Thyroid gland (tissue), 4 donors: ENCODE data around the gene EFR3B. TPM values are rescaled to one million over a fixed set of nuclear protein-coding genes. Genes with fewer than 3 reads are reported as not detected.
"Not testable (repeated sequence)": the region's sequence is repeated elsewhere in the genome, so short reads cannot be mapped to it uniquely, and the experiment has no call there.

ENCODE experiments used
- DNase-seq, 2 donors: peaks; one replicate each; pipeline ENCODE4 v3.0.0-alpha.2; 2019
- H3K27ac ChIP-seq, 3 donors: fragments of 200-600 bp; sonication (generic); 1 replicate in 2 of 3; 2 replicates in 1 of 3; pipeline ENCODE4 v1.5.1; 2016 to 2019; ENCODE audit warnings: mild to moderate bottlenecking in 1 of 3, moderate library complexity in 1 of 3
- H3K27me3 ChIP-seq: fragments of 200-600 bp; sonication (generic); one replicate; pipeline ENCODE4 v1.5.1; 2019
- H3K36me3 ChIP-seq, 2 donors: fragments of 200-600 bp; sonication (generic); one replicate each; pipeline ENCODE4 v1.5.1; 2016 to 2019
- H3K4me1 ChIP-seq, 2 donors: fragments of 200-600 bp; sonication (generic); one replicate each; pipeline ENCODE4 v1.5.1; 2017 to 2019
- H3K4me3 ChIP-seq, 3 donors: fragments of 200-600 bp; sonication (generic); replicated peaks in 1 of 3; 1 replicate in 2 of 3; 2 replicates in 1 of 3; pipeline ENCODE4 v1.5.1; 2016; ENCODE audit warnings: mild to moderate bottlenecking in 1 of 3
- H3K9me3 ChIP-seq: fragments of 200-600 bp; sonication (generic); one replicate; pipeline ENCODE4 v1.5.1; 2017
- CTCF ChIP-seq, 6 experiments: fragments of 200-600 bp in 3 of 6; fragments of 450-650 bp in 3 of 6; sonication (generic) in 3 of 6; IDR thresholded peaks; one replicate each; pipeline ENCODE4 v1.5.1; 2016 to 2019; ENCODE audit warnings: antibody characterized with exemption in 6 of 6, mild to moderate bottlenecking in 2 of 6, inconsistent platforms in 1 of 6, moderate library complexity in 1 of 6
- POLR2A ChIP-seq, 2 donors: fragments of 450-650 bp; IDR thresholded peaks; one replicate each; pipeline ENCODE4 v1.6.1; 2017; ENCODE audit warnings: antibody characterized with exemption in 2 of 2, mild to moderate bottlenecking in 2 of 2, moderate library complexity in 1 of 2
- WGBS, 2 donors: methylation state at CpG; one replicate each; pipeline ENCODE4 v1.1.5; 2017; 5-methylcytosine and 5-hydroxymethylcytosine counted together
- intact Hi-C: fragments of 100-400 bp; cut with DNase I; formaldehyde crosslinking; loops from one replicate; pipeline ENCODE4 v1.15.1; 2023
- total RNA-seq, 4 donors: library from RNA; depleted of rRNA; stranded (reverse); fragments of >200 nt; gene quantifications; one replicate each; pipeline ENCODE4 v1.2.3, GENCODE V29; 2016

The EFR3B gene
- total RNA-seq, 4 donors from 2014 or later = 17.3 to 21.5 (median 20.0) TPM

DNA sequence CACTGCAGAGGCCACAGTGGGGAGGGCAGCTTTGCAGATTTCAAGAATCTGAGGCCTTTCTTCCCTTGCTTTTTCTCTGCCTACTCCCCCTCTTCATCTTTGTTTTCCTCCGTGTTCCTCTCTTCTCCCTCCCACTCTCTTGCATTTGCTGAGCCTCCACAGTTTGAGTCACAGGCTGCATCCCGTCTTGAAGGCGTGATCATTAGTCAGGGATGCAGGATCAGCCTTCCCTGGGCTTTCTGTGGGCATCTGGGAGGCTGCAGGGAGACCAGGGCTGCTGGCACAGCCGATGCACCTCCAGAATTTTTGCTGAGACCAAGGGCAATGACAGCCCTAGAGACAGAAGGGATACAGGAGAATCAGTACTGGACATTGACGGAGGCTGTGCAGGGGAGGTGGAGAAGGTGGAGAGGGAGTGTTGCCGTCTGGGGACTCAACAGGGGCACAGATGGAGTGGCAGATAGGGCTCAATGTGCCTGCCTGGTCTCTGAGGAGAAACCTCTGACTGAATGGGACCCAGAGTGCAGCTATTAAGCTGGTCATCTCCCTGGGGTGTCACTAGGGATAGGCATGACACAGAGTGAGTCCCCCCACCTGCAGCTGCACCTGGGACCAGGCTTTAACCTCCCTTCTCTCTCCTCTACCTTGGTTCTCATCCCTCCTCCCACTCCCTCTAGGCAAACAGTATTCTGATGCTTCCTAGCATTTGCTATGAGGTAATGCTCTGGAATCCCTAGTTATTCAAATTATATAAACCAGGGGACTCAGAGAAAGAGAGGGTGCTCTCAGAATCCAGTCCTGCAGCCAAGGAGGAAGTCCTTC, 41.2 kb upstream of the EFR3B start:
- intact Hi-C loops = no loop called here
- Histone ChIP-seq H3K9me3 (no peaks in the 10 kb centered on the region), H3K27me3 (no peaks in the 10 kb centered on the region), H3K36me3 (no peaks in the 10 kb centered on the region), H3K4me3 (no peak overlapping the region), H3K4me1 (no peaks in the 10 kb centered on the region), H3K27ac (no peak overlapping the region)
- TF ChIP-seq POLR2A (IDR thresholded peaks at IDR 0.05) = no peak
- no peak for TF ChIP-seq CTCF (IDR thresholded peaks at IDR 0.05)
- no peak for DNase-seq
- 59 to 70% methylated on average over 6 of the region's 6 CpGs for WGBS, 2 donors

DNA sequence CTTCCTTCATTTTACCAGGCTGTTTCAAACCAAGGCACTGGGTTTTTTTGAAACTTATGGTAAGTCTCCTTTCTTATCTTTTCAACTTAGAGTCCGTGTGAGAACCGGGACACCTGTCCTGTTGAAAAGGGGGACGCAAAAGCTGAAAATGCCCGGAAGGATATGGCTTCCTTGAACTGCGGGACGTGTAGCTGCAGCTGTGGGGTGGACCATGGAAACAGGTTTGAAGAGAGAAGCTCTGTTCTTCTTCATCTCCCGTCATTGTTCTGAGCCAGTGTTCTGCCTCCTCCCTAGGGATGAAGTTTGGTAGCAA, 40.6 kb upstream of the EFR3B start:
- H3K4me3 ChIP-seq = no peak overlapping the region
- H3K27ac ChIP-seq = no peak overlapping the region
- H3K27me3 ChIP-seq = no peaks in the 10 kb centered on the region
- H3K36me3 ChIP-seq = no peaks in the 10 kb centered on the region
- TF ChIP-seq POLR2A (IDR thresholded peaks at IDR 0.05) (no peak), CTCF (IDR thresholded peaks at IDR 0.05) (no peak)
- H3K4me1 ChIP-seq = no peaks in the 10 kb centered on the region
- intact Hi-C loops = no loop called here
- WGBS, 2 donors = 85 to 89% methylated on average over 7 of the region's 7 CpGs
- H3K9me3 ChIP-seq = no peaks in the 10 kb centered on the region
- DNase-seq = no peak

DNA sequence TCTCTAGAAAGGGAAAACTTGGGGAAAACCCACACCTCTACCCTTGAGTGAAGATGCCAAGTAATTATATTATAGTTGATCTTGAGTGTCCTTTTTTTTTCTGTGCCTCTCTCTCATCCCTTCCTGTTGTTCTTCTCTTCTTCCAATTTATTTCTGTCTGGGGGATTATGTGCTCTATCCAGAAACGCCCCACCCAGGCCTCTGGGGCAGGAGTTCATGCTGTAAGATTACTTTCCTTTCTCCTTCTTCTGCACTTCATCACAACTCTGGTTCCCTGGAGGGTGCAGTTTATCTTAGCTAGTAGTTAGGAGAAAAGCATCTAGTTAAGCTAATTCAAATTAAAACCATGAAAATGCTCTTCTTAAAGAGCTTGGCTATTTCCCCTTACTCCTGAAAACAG, 39.8 kb upstream of the EFR3B start:
- H3K27ac ChIP-seq = no peak overlapping the region
- H3K4me3 ChIP-seq = no peak overlapping the region
- no peaks in the 10 kb centered on the region for H3K4me1 ChIP-seq
- TF ChIP-seq POLR2A (IDR thresholded peaks at IDR 0.05) = no peak
- 57 to 82% methylated on average over 1 of the region's 1 CpG for WGBS, 2 donors
- no peaks in the 10 kb centered on the region for H3K27me3 ChIP-seq
- no peaks in the 10 kb centered on the region for H3K9me3 ChIP-seq
- no peaks in the 10 kb centered on the region for H3K36me3 ChIP-seq
- no peak for DNase-seq
- intact Hi-C loops = no loop called here

GRCh38 chr2:25009954-25010353, 31.9 kb upstream of the EFR3B start:
- TF ChIP-seq CTCF (IDR thresholded peaks at IDR 0.05) (no peak), POLR2A (IDR thresholded peaks at IDR 0.05) (no peak)
- DNase-seq = no peak
- H3K9me3 ChIP-seq = no peaks in the 10 kb centered on the region
- no peak overlapping the region for H3K27ac ChIP-seq
- H3K4me1 ChIP-seq = no peaks in the 10 kb centered on the region
- no peaks in the 10 kb centered on the region for H3K27me3 ChIP-seq
- no peaks in the 10 kb centered on the region for H3K36me3 ChIP-seq
- 80 to 81% methylated on average over 11 of the region's 11 CpGs for WGBS, 2 donors
- no peak overlapping the region for H3K4me3 ChIP-seq
- intact Hi-C loops = no loop called here

- WGBS, 2 donors = 84 to 85% methylated on average over 2 of the region's 2 CpGs
- H3K27me3 ChIP-seq, H3K27ac ChIP-seq, H3K9me3 ChIP-seq, H3K4me3 ChIP-seq, H3K4me1 ChIP-seq, H3K36me3 ChIP-seq, DNase-seq, intact Hi-C loops: not testable (repeated sequence)
These were observed 30.5 kb upstream of the EFR3B start for GRCh38 chr2:25011342-25011741.

DNA sequence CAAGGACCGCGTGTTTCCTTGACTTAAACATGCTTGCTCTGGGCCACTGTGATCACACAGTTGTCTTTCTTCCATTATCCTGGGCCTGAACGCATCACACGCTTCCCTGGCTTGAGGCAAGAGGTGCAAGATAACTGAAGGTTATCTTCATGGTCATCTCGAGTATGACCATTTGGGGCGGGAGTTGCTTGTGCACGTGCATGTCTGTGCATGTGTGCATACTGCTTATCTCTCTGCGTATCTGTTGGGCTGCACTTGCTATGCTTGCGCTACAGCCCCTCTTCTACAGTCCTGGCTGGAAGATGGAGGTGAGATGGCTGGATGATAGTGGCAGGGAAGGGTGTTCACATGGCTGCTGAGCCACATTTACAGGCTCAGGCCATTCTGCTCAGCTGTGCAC, 27.2 kb upstream of the EFR3B start:
- H3K36me3 ChIP-seq = no peaks in the 10 kb centered on the region
- H3K9me3 ChIP-seq = no peaks in the 10 kb centered on the region
- no peak for DNase-seq
- no peak for TF ChIP-seq CTCF (IDR thresholded peaks at IDR 0.05)
- TF ChIP-seq POLR2A (IDR thresholded peaks at IDR 0.05) = no peak
- no peaks in the 10 kb centered on the region for H3K27me3 ChIP-seq
- no peak overlapping the region for H3K27ac ChIP-seq
- no peak overlapping the region for H3K4me3 ChIP-seq
- intact Hi-C loops = no loop called here
- no peaks in the 10 kb centered on the region for H3K4me1 ChIP-seq
- 83 to 91% methylated on average over 9 of the region's 9 CpGs for WGBS, 2 donors
